Panc1 (cell line): ENCODE measurements around the gene CACNA2D4. TPM values are rescaled to one million over a fixed set of nuclear protein-coding genes. Genes with fewer than 3 reads are reported as not detected.

Experiments used
- ATAC-seq: fragments of 200-7000 bp; cut with Tn5 transposase; 2 replicates; pipeline ENCODE4 v1.9.1; 2020; ENCODE audit warnings: mild to moderate bottlenecking, moderate library complexity
- BruUV-seq: library from RNA; stranded (reverse); fragments of 400-500 nt; replicated peaks from 2 replicates; lab custom pipeline; 2021; lab: Mats Ljungman, UMichigan
- CTCF ChIA-PET: fragments of 300-600 bp; sonication (Branson Sonifier 250); formaldehyde crosslinking; loops from one replicate; lab custom pipeline; 2022; ENCODE audit warnings: antibody characterized with exemption; lab: Charles Lee
- POLR2A ChIA-PET: fragments of 300-600 bp; sonication (Branson Sonifier 250); formaldehyde crosslinking; loops from one replicate; lab custom pipeline; 2022; ENCODE audit warnings: antibody characterized with exemption; lab: Charles Lee
- DNase-seq: peaks from one replicate; pipeline ENCODE4 v3.0.0-alpha.2; 2010; ENCODE audit warnings: low read depth, low spot score
- H3K27ac ChIP-seq: 2 replicates; pipeline ENCODE4 v1.5.1; 2011; ENCODE audit warnings: mild to moderate bottlenecking, low read length, inconsistent platforms
- H3K27me3 ChIP-seq: fragments of 200-500 bp; sonication (Bioruptor generic); 2 replicates; pipeline ENCODE4 v1.6.0; 2014; ENCODE audit warnings: low read length, inconsistent platforms; ENCODE audit not compliant: control insufficient read depth, insufficient read depth
- H3K36me3 ChIP-seq: fragments of 200-500 bp; sonication (Bioruptor generic); 2 replicates; pipeline ENCODE4 v1.5.1; 2014; ENCODE audit warnings: inconsistent platforms, mild to moderate bottlenecking, low read length, moderate library complexity; ENCODE audit not compliant: control insufficient read depth, insufficient read depth
- H3K4me1 ChIP-seq: 2 replicates; pipeline ENCODE4 v1.5.1; 2011; ENCODE audit warnings: inconsistent platforms, mild to moderate bottlenecking, low read length, moderate library complexity; ENCODE audit not compliant: control insufficient read depth, insufficient read depth
- H3K4me3 ChIP-seq, 2 experiments: 2 replicates each; pipeline ENCODE4 v1.5.1; 2011 to 2012; ENCODE audit warnings: low read depth in 2 of 2, low read length in 2 of 2, mild to moderate bottlenecking in 2 of 2, inconsistent platforms in 1 of 2, moderate library complexity in 1 of 2
- H3K9me3 ChIP-seq: fragments of 200-500 bp; sonication (Bioruptor generic); 2 replicates; pipeline ENCODE4 v1.5.1; 2014; ENCODE audit warnings: low read depth, mild to moderate bottlenecking, inconsistent platforms, low read length, moderate library complexity; ENCODE audit not compliant: control insufficient read depth, insufficient read depth
- POLR2AphosphoS5 ChIP-seq: IDR thresholded peaks from 2 replicates; pipeline ENCODE4 v1.6.1; 2012; ENCODE audit warnings: mild to moderate bottlenecking, low read depth, low read length, moderate library complexity
- SIN3A ChIP-seq: IDR thresholded peaks from 2 replicates; pipeline ENCODE4 v1.6.1; 2012; ENCODE audit warnings: low read depth, mild to moderate bottlenecking, low read length, moderate library complexity, borderline replicate concordance; ENCODE audit not compliant: insufficient read depth
- TCF7L2 ChIP-seq: IDR thresholded peaks from 2 replicates; pipeline ENCODE4 v1.6.1; 2011; ENCODE audit warnings: mild to moderate bottlenecking, low read depth, low read length, inconsistent platforms
- in situ Hi-C: cut with HindIII; loops from 2 replicates; pipeline ENCODE4 v1.10.0; 2016; ENCODE audit warnings: low sequenced_read_pairs, low pct_unique_long_range_greater_than_20kb
- intact Hi-C: fragments of 100-400 bp; cut with micrococcal nuclease; formaldehyde crosslinking; loops from one replicate; pipeline ENCODE4 v1.10.0; 2022; ENCODE audit not compliant: unreplicated experiment
- total RNA-seq: library from RNA; stranded (reverse); gene quantifications from one replicate; pipeline ENCODE4 v1.2.1, GENCODE V29; 2021; ENCODE audit not compliant: unreplicated experiment
- TF ChIP-seq, protein P1 (sequence below), 2 experiments: IDR thresholded peaks; 2 replicates each; pipeline ENCODE4 v1.6.1; 2011 to 2012; ENCODE audit warnings: low read depth in 2 of 2, control low read depth in 1 of 2, low read length in 1 of 2, mild to moderate bottlenecking in 1 of 2, moderate library complexity in 1 of 2; ENCODE audit not compliant: insufficient read depth in 1 of 2
- TF ChIP-seq, protein P2 (sequence below): fragments of 450-650 bp; IDR thresholded peaks from 2 replicates; pipeline ENCODE4 v1.5.1; 2017; ENCODE audit warnings: mild to moderate bottlenecking

CACNA2D4 gene
- total RNA-seq, 1 experiment from 2014 or later, result 0.15 TPM

- TF ChIP-seq, protein P1, sequence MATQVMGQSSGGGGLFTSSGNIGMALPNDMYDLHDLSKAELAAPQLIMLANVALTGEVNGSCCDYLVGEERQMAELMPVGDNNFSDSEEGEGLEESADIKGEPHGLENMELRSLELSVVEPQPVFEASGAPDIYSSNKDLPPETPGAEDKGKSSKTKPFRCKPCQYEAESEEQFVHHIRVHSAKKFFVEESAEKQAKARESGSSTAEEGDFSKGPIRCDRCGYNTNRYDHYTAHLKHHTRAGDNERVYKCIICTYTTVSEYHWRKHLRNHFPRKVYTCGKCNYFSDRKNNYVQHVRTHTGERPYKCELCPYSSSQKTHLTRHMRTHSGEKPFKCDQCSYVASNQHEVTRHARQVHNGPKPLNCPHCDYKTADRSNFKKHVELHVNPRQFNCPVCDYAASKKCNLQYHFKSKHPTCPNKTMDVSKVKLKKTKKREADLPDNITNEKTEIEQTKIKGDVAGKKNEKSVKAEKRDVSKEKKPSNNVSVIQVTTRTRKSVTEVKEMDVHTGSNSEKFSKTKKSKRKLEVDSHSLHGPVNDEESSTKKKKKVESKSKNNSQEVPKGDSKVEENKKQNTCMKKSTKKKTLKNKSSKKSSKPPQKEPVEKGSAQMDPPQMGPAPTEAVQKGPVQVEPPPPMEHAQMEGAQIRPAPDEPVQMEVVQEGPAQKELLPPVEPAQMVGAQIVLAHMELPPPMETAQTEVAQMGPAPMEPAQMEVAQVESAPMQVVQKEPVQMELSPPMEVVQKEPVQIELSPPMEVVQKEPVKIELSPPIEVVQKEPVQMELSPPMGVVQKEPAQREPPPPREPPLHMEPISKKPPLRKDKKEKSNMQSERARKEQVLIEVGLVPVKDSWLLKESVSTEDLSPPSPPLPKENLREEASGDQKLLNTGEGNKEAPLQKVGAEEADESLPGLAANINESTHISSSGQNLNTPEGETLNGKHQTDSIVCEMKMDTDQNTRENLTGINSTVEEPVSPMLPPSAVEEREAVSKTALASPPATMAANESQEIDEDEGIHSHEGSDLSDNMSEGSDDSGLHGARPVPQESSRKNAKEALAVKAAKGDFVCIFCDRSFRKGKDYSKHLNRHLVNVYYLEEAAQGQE (IDR thresholded peaks at IDR 0.05; ENCODE audit: insufficient read depth in 1 of 2, low read depth in 2 of 2, low read length in 1 of 2), result no peak
- TF ChIP-seq POLR2AphosphoS5 (no peak), SIN3A (no peak), TCF7L2 (no peak)
- TF ChIP-seq, protein P2, sequence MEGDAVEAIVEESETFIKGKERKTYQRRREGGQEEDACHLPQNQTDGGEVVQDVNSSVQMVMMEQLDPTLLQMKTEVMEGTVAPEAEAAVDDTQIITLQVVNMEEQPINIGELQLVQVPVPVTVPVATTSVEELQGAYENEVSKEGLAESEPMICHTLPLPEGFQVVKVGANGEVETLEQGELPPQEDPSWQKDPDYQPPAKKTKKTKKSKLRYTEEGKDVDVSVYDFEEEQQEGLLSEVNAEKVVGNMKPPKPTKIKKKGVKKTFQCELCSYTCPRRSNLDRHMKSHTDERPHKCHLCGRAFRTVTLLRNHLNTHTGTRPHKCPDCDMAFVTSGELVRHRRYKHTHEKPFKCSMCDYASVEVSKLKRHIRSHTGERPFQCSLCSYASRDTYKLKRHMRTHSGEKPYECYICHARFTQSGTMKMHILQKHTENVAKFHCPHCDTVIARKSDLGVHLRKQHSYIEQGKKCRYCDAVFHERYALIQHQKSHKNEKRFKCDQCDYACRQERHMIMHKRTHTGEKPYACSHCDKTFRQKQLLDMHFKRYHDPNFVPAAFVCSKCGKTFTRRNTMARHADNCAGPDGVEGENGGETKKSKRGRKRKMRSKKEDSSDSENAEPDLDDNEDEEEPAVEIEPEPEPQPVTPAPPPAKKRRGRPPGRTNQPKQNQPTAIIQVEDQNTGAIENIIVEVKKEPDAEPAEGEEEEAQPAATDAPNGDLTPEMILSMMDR, result no peak
- DNase-seq (no peak), ATAC-seq (no peak)
- Histone ChIP-seq H3K27me3 (no peaks in the 10 kb centered on the region), H3K9me3 (no peaks in the 10 kb centered on the region), H3K4me3 (no peak overlapping the region), H3K36me3 (no peaks in the 10 kb centered on the region), H3K4me1 (peaks cover 3% of the 10 kb centered on the region; the same call in 1 of the 2 replicates), H3K27ac (no peak overlapping the region)
- intact Hi-C loops (loop anchor here (10.0 kb wide), 1 partner anchor 273 kb away; no protein-coding TSS in a partner anchor), in situ Hi-C loops (no loop called here)
- ChIA-PET CTCF (no interaction called here), POLR2A (no interaction called here)
- no TSS peak for BruUV-seq
These were observed 19.2 kb upstream of the CACNA2D4 start for GRCh38 chr12:1937481-1938224.

GRCh38 chr12:1936406-1937320 is 18.2 kb upstream of the CACNA2D4 start:
- Histone ChIP-seq H3K4me3 (no peak overlapping the region), H3K36me3 (no peaks in the 10 kb centered on the region), H3K27ac (no peak overlapping the region), H3K27me3 (no peaks in the 10 kb centered on the region), H3K9me3 (no peaks in the 10 kb centered on the region), H3K4me1 (peaks cover 3% of the 10 kb centered on the region; the same call in 1 of the 2 replicates)
- in situ Hi-C loops (no loop called here), intact Hi-C loops (loop anchor here (10.0 kb wide), 1 partner anchor 272 kb away; no protein-coding TSS in a partner anchor)
- ATAC-seq (peak; percentile 74), DNase-seq (no peak)
- TF ChIP-seq TCF7L2 (no peak), POLR2AphosphoS5 (no peak)
- no TSS peak for BruUV-seq
- ChIA-PET POLR2A (no interaction called here), CTCF (no interaction called here)
